Measurements from ENCODE around the gene KDM4B. TPM values are rescaled to one million over a fixed set of nuclear protein-coding genes. Genes with fewer than 3 reads are reported as not detected.

KDM4B gene
- total RNA-seq, 1 experiment from 2014 or later = 35.9 TPM

- Histone ChIP-seq H2AFZ (ENCODE audit: low read depth, low read length, poor library complexity, severe bottlenecking) (no peak overlapping the region), H3K9me2 (ENCODE audit: insufficient read depth) (no peaks in the 10 kb centered on the region), H3K4me1 (ENCODE audit: control insufficient read depth in 1 of 2, insufficient read depth in 2 of 2, low read length in 2 of 2) (peaks cover 12 to 20% of the 10 kb centered on the region in 2 experiments), H3K27me3 (ENCODE audit: insufficient read depth, low read length) (no peaks in the 10 kb centered on the region), H3K4me2 (ENCODE audit: low read length) (peak overlapping the region; percentile 76), H3K9ac (ENCODE audit: low read length) (peak overlapping the region; percentile 48), H3K36me3 (ENCODE audit: control insufficient read depth in 1 of 2, insufficient read depth in 2 of 2, low read length in 2 of 2) (no peaks in the 10 kb centered on the region), H3K9me3 (ENCODE audit: control insufficient read depth in 1 of 2, insufficient read depth in 1 of 2, low read depth in 1 of 2, low read length in 2 of 2) (no peaks in the 10 kb centered on the region), H4K20me1 (ENCODE audit: insufficient read depth) (no peaks in the 10 kb centered on the region; the same call in 1 of the 2 replicates), H3K79me2 (ENCODE audit: insufficient read depth, low read length) (peaks cover 38% of the 10 kb centered on the region), H3K4me3 (replicated peaks in 1 of 2; ENCODE audit: low read depth in 1 of 2, low read length in 2 of 2) (peak overlapping the region in 1 of 2 experiments; percentile 1; a peak in 1 of 4 replicates), H3K27ac (ENCODE audit: low read depth, low read length) (peak overlapping the region; percentile 64)
- ChIA-PET CTCF (interaction anchor here (0.8 to 2.2 kb wide), 12 partner anchors 12 to 193 kb away, joined by 3 to 23 read pairs (median 8); partner anchors contain the start of gene KDM4B), POLR2A (no interaction called here), RAD21 (ENCODE audit: low non-redundant PET in 1 of 2, low total read pairs in 2 of 2, uncharacterized antibody in 2 of 2, unreplicated experiment in 2 of 2) (interaction anchor here (0.6 to 1.3 kb wide), 3 partner anchors 20 to 29 kb away, joined by 3 to 5 read pairs (median 4); no protein-coding TSS in a partner anchor)
- ATAC-seq (peak; percentile 70), DNase-seq (ENCODE audit: low read depth, low spot score) (peak; percentile 16)
- peak; percentile 38; the same call in 1 of the 2 replicates for TF ChIP-seq JUND (IDR thresholded peaks at IDR 0.05)
- TF ChIP-seq SIN3A (IDR thresholded peaks at IDR 0.05; ENCODE audit: low read depth) = no peak
- TF ChIP-seq FOSL1 (IDR thresholded peaks at IDR 0.05; ENCODE audit: low read depth) = peak; percentile 36; the same call in 1 of the 2 replicates
- TF ChIP-seq SP1 (IDR thresholded peaks at IDR 0.05; ENCODE audit: low read depth) = 0 out of 2 replicates have a peak, but pooled peaks have one; percentile 26
- BruUV-seq (replicated peaks) = no TSS peak
- intact Hi-C loops (cut with micrococcal nuclease) = no loop called here
Measured at GRCh38 chr19:5002143-5002542, 33.2 kb downstream of the KDM4B start.

GRCh38 chr19:5003781-5004180 lies 34.9 kb downstream of the KDM4B start:
- Histone ChIP-seq H3K27me3 (ENCODE audit: insufficient read depth, low read length) (no peaks in the 10 kb centered on the region), H2AFZ (ENCODE audit: low read depth, low read length, poor library complexity, severe bottlenecking) (no peak overlapping the region), H3K9me3 (ENCODE audit: control insufficient read depth in 1 of 2, insufficient read depth in 1 of 2, low read depth in 1 of 2, low read length in 2 of 2) (no peaks in the 10 kb centered on the region), H4K20me1 (ENCODE audit: insufficient read depth) (no peaks in the 10 kb centered on the region; the same call in 1 of the 2 replicates), H3K36me3 (ENCODE audit: control insufficient read depth in 1 of 2, insufficient read depth in 2 of 2, low read length in 2 of 2) (no peaks in the 10 kb centered on the region), H3K4me2 (ENCODE audit: low read length) (no peak overlapping the region), H3K9ac (ENCODE audit: low read length) (no peak overlapping the region), H3K4me3 (replicated peaks in 1 of 2; ENCODE audit: low read depth in 1 of 2, low read length in 2 of 2) (no peak overlapping the region), H3K4me1 (ENCODE audit: control insufficient read depth in 1 of 2, insufficient read depth in 2 of 2, low read length in 2 of 2) (peaks cover 12 to 20% of the 10 kb centered on the region in 2 experiments), H3K27ac (ENCODE audit: low read depth, low read length) (no peak overlapping the region), H3K79me2 (ENCODE audit: insufficient read depth, low read length) (peaks cover 40% of the 10 kb centered on the region), H3K9me2 (ENCODE audit: insufficient read depth) (no peaks in the 10 kb centered on the region)
- DNase-seq (ENCODE audit: low read depth, low spot score) (no peak), ATAC-seq (no peak)
- CTCF ChIA-PET = no interaction called here
- intact Hi-C loops (cut with micrococcal nuclease) = no loop called here
- POLR2A ChIA-PET = interaction anchor here (1.0 kb wide), 1 partner anchor 35 kb away, joined by 3 read pairs; the partner anchor contains the start of gene KDM4B
- TF ChIP-seq POLR2AphosphoS5 (IDR thresholded peaks at IDR 0.05; ENCODE audit: low read depth, low read length) = no peak
- TF ChIP-seq ZFX (IDR thresholded peaks at IDR 0.05) = no peak
- TF ChIP-seq ZBTB33 (IDR thresholded peaks at IDR 0.05; ENCODE audit: extremely low read depth, insufficient replicate concordance, low read length) = no peak
- TF ChIP-seq SP1 (IDR thresholded peaks at IDR 0.05; ENCODE audit: low read depth) = no peak
- no peak for TF ChIP-seq CTCF (IDR thresholded peaks at IDR 0.05 in 2 of 3, conservative IDR thresholded peaks at IDR 0.05 in 1 of 3; ENCODE audit: borderline replicate concordance in 1 of 3, insufficient read depth in 1 of 3, low read depth in 2 of 3, low read length in 2 of 3)
- no peak for TF ChIP-seq JUND (IDR thresholded peaks at IDR 0.05)
- TF ChIP-seq YY1 (IDR thresholded peaks at IDR 0.05; ENCODE audit: extremely low read depth, insufficient replicate concordance, low read depth, low read length) = no peak
- TF ChIP-seq EGR1 (IDR thresholded peaks at IDR 0.05; ENCODE audit: low read depth) = no peak
- TF ChIP-seq CBX3 (IDR thresholded peaks at IDR 0.05; ENCODE audit: low read depth) = no peak
- no peak for TF ChIP-seq CEBPB (IDR thresholded peaks at IDR 0.05; ENCODE audit: low read depth)
- no peak for TF ChIP-seq ATF3 (IDR thresholded peaks at IDR 0.05)
- TF ChIP-seq EZH2phosphoT487 (IDR thresholded peaks at IDR 0.05; ENCODE audit: borderline replicate concordance) = no peak
- no peak for TF ChIP-seq SIN3A (IDR thresholded peaks at IDR 0.05; ENCODE audit: low read depth)
- RAD21 ChIA-PET (ENCODE audit: low non-redundant PET in 1 of 2, low total read pairs in 2 of 2, uncharacterized antibody in 2 of 2, unreplicated experiment in 2 of 2) = no interaction called here
- BruUV-seq (replicated peaks) = no TSS peak

All from HCT116 (cell line).